Stimulated activated CD4-positive, alpha-beta T cell treated with anti-CD3 and anti-CD28 coated beads, Interleukin-1b, Interleukin-23, amount 100 ng/mL, for 24 hours (primary cell): ENCODE measurements around the gene ZNF672.
"Not testable (repeated sequence)": the region's sequence is repeated elsewhere in the genome, so short reads cannot be mapped to it uniquely, and the experiment has no call there.

Source experiments
- DNase-seq, 4 experiments: peaks; one replicate each; pipeline ENCODE4 v3.0.0-alpha.2; 2020; ENCODE audit warnings: low read depth in 4 of 4, low spot score in 1 of 4

The ZNF672 gene

GRCh38 chr1:248837781-248838356 is at the start of gene ZNF672:
Gene ZNF672, plus strand, starts transcription at chr1:248838224. Its CDS starts 9,051 bp downstream, at chr1:248847275.
- peak; percentile 77 to 94 (median 84) for DNase-seq

GRCh38 chr1:248788327-248788726 is 49.7 kb upstream of the ZNF672 start:
- DNase-seq: no peak

- DNase-seq: not testable (repeated sequence)
These were observed 48.7 kb upstream of the ZNF672 start for GRCh38 chr1:248789337-248789736.

- no peak for DNase-seq
These were observed 47.6 kb upstream of the ZNF672 start for GRCh38 chr1:248790456-248790855.

- DNase-seq: no peak
These were observed 47.0 kb upstream of the ZNF672 start for GRCh38 chr1:248791010-248791409.

- DNase-seq: no peak
These were observed 45.7 kb upstream of the ZNF672 start for GRCh38 chr1:248792342-248792741.

GRCh38 chr1:248793592-248793991 is 44.4 kb upstream of the ZNF672 start:
- no peak for DNase-seq

- not testable (repeated sequence) for DNase-seq
These were observed 43.4 kb upstream of the ZNF672 start for GRCh38 chr1:248794663-248795062.

- no peak for DNase-seq
These were observed 39.2 kb upstream of the ZNF672 start for GRCh38 chr1:248798791-248799190.

- DNase-seq: no peak
These were observed 37.6 kb upstream of the ZNF672 start for GRCh38 chr1:248800459-248800858.

- DNase-seq: no peak
These were observed 35.6 kb upstream of the ZNF672 start for GRCh38 chr1:248802454-248802853.

GRCh38 chr1:248803501-248803900 is 34.5 kb upstream of the ZNF672 start:
- not testable (repeated sequence) for DNase-seq

- DNase-seq: no peak
These were observed 33.0 kb upstream of the ZNF672 start for GRCh38 chr1:248804771-248805681.

- no peak for DNase-seq
These were observed 32.1 kb upstream of the ZNF672 start for GRCh38 chr1:248805876-248806275.

- peak; percentile 15 to 35 (median 24) for DNase-seq
These were observed 30.8 kb upstream of the ZNF672 start for GRCh38 chr1:248807067-248807737.

- DNase-seq: no peak
These were observed 29.1 kb upstream of the ZNF672 start for GRCh38 chr1:248808876-248809275.

GRCh38 chr1:248810000-248810726 is 27.9 kb upstream of the ZNF672 start:
- no peak for DNase-seq

- no peak for DNase-seq
These were observed 27.1 kb upstream of the ZNF672 start for GRCh38 chr1:248810727-248811513.

- DNase-seq: no peak
These were observed 26.2 kb upstream of the ZNF672 start for GRCh38 chr1:248811514-248812490.
